BJ (cell line): ENCODE measurements around the gene CGREF1. TPM values are rescaled to one million over a fixed set of nuclear protein-coding genes. Genes with fewer than 3 reads are reported as not detected.

Experiments used
- CTCF ChIA-PET: fragments of 350-600 bp; formaldehyde crosslinking; extraction: SDS; loops from one replicate; lab custom pipeline; 2021; ENCODE audit warnings: antibody characterized with exemption, inconsistent platforms; lab: Yijun Ruan, JAX
- POLR2A ChIA-PET: fragments of 300-600 bp; sonication (Branson Sonifier 250); formaldehyde crosslinking; extraction: SDS; loops from one replicate; lab custom pipeline; 2021; ENCODE audit warnings: antibody characterized with exemption; lab: Charles Lee
- DNase-seq: peaks from one replicate; pipeline ENCODE4 v3.0.0-alpha.2; 2011; ENCODE audit warnings: low read depth
- H3K27me3 ChIP-seq: 2 replicates; pipeline ENCODE4 v1.6.0; 2011; ENCODE audit warnings: low read length; ENCODE audit not compliant: control insufficient read depth, insufficient read depth
- H3K36me3 ChIP-seq: 2 replicates; pipeline ENCODE4 v1.5.1; 2011; ENCODE audit warnings: low read length; ENCODE audit not compliant: control insufficient read depth, insufficient read depth
- H3K4me3 ChIP-seq: 2 replicates; pipeline ENCODE4 v1.5.1; 2011; ENCODE audit warnings: low read depth, mild to moderate bottlenecking, control low read depth, low read length
- CTCF ChIP-seq: IDR thresholded peaks from 2 replicates; pipeline ENCODE4 v1.5.1; 2011; ENCODE audit warnings: low read depth, mild to moderate bottlenecking, control low read depth, inconsistent platforms, low read length, moderate library complexity; ENCODE audit not compliant: insufficient read depth
- polyA plus RNA-seq: library from polyadenylated mRNA; depleted of rRNA; stranded (reverse); fragments of >200 nt; gene quantifications from 2 replicates; pipeline ENCODE4 v1.2.3, GENCODE V29; 2011

The CGREF1 gene
- polyA plus RNA-seq, 1 experiment = 6.9 TPM

GRCh38 chr2:27159271-27159670 lies 40.3 kb upstream of the CGREF1 start:
- no peak for TF ChIP-seq CTCF
- DNase-seq = no peak
- ChIA-PET POLR2A (no interaction called here), CTCF (interaction anchor here (0.6 to 1.6 kb wide), 2 partner anchors 11 to 216 kb away, joined by 3 to 7 read pairs; no protein-coding TSS in a partner anchor)
- no peak overlapping the region for H3K4me3 ChIP-seq
- no peaks in the 10 kb centered on the region for H3K36me3 ChIP-seq
- H3K27me3 ChIP-seq = peaks cover 3% of the 10 kb centered on the region; the same call in 1 of the 2 replicates

- ChIA-PET CTCF (interaction anchor here (1.3 to 1.6 kb wide), 3 partner anchors 11 to 13 kb away, joined by 4 to 8 read pairs (median 7); no protein-coding TSS in a partner anchor), POLR2A (no interaction called here)
- Histone ChIP-seq H3K4me3 (no peak overlapping the region), H3K27me3 (peaks cover 3% of the 10 kb centered on the region; the same call in 1 of the 2 replicates), H3K36me3 (no peaks in the 10 kb centered on the region)
- no peak for TF ChIP-seq CTCF
- DNase-seq = no peak
These were observed 39.5 kb upstream of the CGREF1 start for GRCh38 chr2:27158468-27158867.

- peaks cover 12% of the 10 kb centered on the region for H3K27me3 ChIP-seq
- ChIA-PET POLR2A (no interaction called here), CTCF (interaction anchor here (1.1 kb wide), 1 partner anchor 15 kb away, joined by 4 read pairs; no protein-coding TSS in a partner anchor)
- no peak for TF ChIP-seq CTCF
- H3K4me3 ChIP-seq = no peak overlapping the region
- no peak for DNase-seq
- H3K36me3 ChIP-seq = no peaks in the 10 kb centered on the region
These were observed 36.2 kb upstream of the CGREF1 start for GRCh38 chr2:27155069-27155520.

GRCh38 chr2:27154488-27154887 lies 35.6 kb upstream of the CGREF1 start:
- ChIA-PET POLR2A (interaction anchor here (0.5 kb wide), 1 partner anchor 112 kb away, joined by 3 read pairs; no protein-coding TSS in a partner anchor), CTCF (interaction anchor here (1.1 kb wide), 1 partner anchor 16 kb away, joined by 4 read pairs; no protein-coding TSS in a partner anchor)
- no peak for DNase-seq
- peaks cover 12% of the 10 kb centered on the region for H3K27me3 ChIP-seq
- H3K36me3 ChIP-seq = no peaks in the 10 kb centered on the region
- no peak for TF ChIP-seq CTCF
- H3K4me3 ChIP-seq = no peak overlapping the region

- Histone ChIP-seq H3K27me3 (peaks cover 11% of the 10 kb centered on the region), H3K36me3 (no peaks in the 10 kb centered on the region), H3K4me3 (no peak overlapping the region)
- DNase-seq = no peak
- CTCF ChIA-PET = interaction anchor here (1.0 to 2.0 kb wide), 4 partner anchors 17 to 126 kb away, joined by 3 to 6 read pairs (median 4); no protein-coding TSS in a partner anchor
- no peak for TF ChIP-seq CTCF
- POLR2A ChIA-PET = no interaction called here
These were observed 34.0 kb upstream of the CGREF1 start for GRCh38 chr2:27152796-27153464.
